ENCODE measurements around the gene OTX2.

Gene OTX2

DNA sequence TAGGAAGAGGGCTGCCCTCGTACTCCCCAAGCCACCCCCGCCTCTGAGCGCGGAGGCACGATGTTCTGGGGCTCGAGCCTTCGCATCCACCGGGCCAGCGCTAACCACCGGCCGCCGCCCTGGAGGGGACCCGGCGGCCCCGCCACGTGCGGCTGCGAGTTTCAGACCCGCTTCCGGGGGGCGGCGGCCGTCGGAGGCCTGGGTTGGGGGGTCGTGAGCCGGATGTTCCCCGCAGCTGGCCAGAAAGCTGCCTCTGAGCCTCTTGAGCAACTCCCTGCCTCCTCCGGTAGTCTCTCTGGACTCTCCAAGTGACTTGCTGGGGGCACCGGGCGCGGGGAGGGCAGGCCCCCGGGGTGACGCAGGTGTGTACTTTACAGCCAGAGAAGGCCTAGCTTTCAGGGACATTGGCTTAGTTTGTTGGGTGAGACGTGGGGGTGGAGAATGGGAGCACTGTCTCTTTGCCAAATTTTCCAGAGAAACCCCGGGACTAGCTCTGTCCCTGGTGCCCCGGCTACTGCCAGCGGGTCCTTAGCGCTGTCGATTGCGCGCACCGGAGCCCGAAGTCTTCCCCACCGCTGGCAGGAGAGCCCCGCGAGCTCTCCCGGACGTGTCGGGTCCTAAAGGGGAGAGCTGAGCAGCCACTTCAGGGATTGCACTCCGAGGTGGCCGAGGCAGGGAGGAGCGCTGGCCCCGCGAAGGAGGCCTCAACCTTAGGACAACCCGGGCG lies 15.6 kb downstream of the OTX2 start:
- DNase-seq = no peak

DNA sequence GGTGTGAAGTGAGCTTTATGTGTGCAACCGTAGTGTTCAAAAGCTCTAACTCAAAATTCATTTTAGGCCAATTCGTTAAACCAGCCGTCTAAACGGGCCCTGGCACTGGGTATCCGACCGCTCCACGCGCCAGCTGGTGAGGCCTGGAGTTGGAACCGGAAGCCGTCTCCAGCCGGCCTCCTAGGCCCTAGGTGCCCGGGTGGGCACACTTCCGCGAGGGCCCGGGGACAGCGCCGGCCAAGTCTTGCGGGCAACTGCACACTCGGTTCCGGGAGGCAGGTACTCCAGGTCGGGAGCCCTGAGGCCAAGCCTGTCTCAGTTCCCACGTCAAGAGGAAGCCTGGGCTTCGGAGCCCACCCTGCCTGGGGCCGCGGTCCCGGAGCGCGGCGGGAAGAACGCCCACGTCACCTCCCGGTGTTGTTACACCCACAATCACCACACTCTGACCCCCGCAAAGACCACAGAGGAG lies 16.2 kb downstream of the OTX2 start:
- DNase-seq = no peak

DNA sequence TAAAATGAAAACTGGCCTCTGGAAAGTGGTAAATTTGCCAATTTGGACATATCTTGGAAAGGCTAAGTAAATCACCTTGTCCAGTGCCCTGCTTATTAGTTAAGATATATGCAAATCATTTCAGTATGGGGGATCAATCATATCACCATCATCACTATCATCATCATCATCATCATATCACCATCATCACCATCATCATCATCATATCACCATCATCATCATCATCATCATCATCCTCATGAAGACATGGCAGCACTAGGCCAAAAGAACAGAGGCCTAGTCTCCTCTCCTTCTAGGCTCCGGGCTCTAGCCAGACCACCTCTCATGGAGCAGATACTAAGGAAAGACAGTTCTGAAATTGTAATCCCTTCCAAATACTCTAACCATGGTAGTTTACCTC lies 20.3 kb downstream of the OTX2 start:
- no peak for DNase-seq

DNA sequence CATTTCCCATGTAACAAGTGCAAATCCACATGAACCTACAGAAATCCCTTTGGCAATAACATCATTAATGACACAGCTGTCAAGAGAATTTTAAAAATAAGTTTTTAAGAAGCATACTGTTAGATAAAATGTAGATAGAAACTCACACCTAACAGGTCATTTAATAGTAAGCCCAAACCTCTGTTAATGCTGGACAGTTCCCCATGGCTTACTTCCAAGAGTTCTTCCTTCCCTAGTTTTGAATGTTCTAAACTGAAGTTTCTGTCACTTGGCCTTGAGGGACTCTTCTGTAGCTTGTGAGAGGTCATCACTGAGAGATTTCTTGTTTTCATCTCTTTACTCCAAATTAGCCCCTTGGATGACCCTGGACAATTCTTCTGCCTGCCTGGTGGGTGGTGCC lies 22.7 kb downstream of the OTX2 start:
- DNase-seq = no peak

DNA sequence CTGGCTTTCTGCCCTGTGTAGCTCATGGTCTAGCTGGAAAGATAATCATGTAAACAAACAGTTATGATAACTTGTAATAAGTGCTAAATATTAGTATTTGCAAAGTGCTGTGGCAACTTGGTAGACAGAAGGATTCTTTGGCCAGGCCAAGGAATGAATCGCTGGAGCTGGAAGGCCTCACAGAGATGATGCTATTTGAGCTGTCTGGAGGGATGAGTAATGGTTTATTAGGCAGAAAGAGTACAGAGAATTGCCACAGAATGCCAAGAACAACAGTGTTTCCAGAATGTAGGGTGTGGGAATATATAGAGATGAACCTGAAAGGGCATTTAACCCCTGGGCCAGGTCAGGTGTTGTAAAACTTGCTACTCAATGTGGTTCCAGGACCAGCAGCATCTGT lies 27.6 kb downstream of the OTX2 start:
- no peak for DNase-seq

DNA sequence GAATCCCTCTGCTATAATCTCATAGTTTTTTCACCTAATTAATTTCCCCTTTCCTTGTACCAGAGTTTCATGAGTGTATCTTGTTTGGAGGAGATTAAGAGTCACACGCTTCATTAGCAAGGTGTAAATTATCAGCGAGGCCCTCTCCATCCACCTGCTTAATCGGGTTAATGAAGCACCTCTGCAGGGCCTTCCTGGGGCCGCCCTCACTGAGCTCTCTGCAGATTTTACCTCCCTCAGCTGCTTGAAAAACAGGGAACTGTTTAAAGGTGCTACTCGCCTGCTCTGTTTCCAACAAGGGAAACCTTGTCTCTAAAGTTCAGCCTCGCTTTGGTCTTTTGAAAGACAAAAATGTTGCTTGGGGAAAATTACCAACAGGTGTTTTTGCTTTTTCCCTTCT lies 35.8 kb downstream of the OTX2 start:
- DNase-seq = no peak

DNA sequence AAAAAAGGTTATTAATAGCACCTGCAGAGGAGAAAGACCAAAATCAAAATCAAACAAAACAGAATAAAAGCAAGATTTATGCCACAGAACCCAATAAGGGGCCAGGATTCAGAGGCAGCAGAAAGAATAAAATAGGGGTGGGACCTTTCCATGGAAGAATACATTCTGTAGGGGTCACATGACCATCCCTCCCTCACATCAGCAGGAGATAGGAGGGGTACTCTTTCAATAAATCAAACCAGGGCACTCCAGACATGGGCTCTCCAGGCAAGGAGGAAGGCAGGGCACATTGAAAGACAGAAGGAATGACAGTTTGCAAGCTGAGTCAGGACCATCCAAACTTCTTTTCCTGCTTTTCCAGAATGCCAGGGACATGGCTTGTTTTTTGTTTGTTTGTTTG lies 39.8 kb downstream of the OTX2 start:
- DNase-seq = no peak

DNA sequence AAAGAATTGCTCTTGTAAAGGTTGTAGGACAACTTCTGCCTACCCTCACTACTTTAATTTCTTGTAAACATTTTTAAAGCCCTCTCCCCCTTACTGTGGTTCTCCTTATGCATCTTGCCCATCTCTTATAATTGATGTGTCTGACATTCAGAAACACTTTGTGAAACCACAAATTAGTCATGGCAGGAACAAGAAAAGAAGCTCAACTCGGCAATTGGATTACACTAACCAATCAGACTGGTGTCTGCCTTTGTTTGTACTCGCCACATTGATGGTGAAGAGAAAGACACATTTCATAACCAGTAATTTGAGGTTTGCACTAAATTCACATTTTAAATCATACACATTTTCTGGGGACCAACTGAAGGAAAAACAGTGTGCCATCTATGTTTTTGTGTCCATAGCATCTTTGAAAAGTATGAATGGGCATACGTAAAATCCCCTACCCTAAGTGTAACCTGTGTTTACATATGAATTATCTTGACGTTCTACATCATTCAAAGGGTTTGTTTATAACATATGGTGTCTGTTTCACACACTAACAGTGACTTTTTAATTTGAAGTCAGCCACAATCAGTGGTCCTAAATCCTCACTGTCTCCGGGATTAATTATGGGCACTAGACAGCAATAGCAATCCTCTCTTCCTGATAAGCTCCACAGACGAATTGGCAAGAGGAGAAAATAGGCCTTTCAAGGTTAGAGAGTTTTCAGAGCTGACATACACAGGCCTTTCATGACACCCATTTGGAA lies 49.9 kb downstream of the OTX2 start:
- no peak for DNase-seq

DNA sequence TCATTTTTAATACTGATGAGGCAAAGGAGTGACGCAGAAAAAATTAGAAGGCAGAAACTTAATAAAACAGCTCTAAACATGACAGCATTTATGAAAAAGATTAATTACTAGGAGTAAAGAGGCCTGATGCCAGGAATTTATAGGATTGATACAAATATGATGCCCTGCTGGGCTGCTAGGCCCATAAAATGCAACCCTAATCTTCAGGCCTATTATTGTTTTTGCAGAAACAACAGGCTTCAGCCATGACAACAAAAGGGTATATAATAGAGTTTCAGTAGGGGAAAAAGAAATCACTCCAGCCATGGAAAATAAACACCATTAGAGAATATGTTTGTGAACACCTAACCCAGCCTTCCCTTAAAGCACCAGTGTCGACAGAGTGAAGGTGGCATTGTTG lies 50.6 kb downstream of the OTX2 start:
- no peak for DNase-seq

DNA sequence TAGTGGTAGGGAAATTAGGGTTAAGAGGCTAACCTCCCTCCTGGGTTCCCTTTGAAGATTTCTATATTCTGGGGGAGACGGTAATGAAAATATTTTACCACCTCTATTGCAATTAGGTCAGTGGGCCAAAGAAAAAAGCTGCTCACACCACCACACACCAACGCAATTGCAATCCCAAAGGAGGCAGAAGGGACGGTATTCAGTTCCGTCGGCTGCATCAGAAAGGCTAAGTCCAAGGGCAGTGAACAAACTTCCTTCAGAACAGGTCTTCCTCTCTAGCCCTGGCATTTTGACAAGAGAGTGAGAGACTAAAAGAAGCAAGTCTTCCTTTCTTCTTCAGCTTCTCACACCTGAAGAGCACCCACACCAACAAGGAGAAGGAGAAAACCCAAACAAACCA lies 51.2 kb downstream of the OTX2 start:
- DNase-seq = no peak

DNA sequence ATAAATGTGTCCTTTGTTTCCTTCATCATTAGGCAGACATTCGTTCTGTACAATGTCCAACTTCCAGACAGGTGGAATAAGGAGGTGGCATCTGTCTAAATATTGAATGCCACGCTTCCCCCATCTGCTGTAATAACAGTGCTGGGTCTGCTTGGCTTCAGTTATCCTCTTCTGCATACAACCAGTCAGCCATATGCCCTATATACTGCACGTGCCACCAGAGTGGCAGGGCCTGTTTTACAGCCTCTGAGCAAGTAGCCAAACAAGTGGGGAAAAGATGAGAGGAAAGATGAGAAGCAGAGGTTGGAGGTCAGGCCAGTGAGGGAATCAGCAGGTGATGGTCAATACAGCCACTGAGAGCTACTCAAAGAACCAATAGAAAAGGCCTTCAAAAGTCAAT lies 55.4 kb downstream of the OTX2 start:
- no peak for DNase-seq

DNA sequence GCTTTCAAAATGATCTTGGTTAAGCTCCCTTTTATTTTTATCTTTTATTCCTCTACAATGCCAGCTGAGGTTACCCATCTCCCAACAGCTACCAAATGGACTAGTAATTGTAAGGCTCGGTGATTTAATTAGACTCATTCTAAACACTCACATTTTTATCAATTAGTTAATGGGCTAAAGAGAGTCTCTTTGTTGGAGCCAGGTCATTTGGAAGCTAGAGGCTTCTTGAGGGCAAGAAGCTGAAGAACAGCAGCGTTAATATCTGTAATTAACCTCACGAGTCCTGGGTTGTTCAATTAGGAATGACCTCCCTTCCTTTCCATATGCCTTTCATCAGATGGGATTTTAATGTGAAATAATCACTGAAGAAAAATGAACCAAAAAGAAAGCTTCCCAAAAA lies 56.9 kb downstream of the OTX2 start:
- DNase-seq = no peak

DNA sequence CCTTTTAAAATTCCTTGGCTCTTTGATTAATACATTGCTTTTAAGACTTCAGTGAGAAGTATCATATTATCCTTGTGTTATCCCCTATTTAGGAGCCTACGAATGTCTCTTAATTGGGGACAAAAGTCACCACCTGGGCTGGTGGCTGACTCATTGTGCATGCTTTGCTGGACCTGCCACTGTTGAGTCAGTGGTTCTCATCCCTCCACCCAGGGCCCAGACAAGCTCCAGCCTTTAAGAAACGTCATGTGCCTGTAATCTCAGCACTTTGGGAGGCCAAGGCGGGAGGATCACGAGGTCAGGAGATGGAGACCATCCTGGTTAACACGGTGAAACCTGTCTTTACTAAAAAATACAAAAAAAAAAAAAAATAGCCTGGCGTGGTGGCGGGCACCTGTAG lies 57.9 kb downstream of the OTX2 start:
- no peak for DNase-seq

DNA sequence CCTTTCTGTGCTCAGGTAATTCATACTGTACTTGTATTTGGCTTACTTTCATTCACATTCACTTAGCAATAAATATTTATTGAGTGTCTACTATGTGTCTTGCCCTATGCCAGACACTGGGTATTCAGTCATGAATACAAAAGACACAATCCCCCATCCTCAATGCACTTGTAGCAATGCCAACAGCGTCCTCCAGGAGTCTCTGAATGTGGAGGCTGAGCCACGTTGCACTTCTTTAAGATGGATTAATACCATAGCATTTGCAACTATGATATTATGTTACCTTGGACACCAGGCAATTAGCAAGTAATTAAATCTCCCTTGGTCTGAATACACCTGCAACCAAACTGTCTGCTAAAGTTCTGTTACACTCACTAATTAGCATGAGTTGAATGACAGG lies 58.8 kb downstream of the OTX2 start:
- DNase-seq = no peak

Measured in inflammatory macrophage treated with lipopolysaccharide for 1 hour (primary cell).